Gastroesophageal sphincter (tissue), 4 donors: ENCODE data around the gene CEBPA. TPM values are rescaled to one million over a fixed set of nuclear protein-coding genes. Genes with fewer than 3 reads are reported as not detected.

Source experiments
- ATAC-seq: fragments of 150-250 bp; one replicate; pipeline ENCODE4 v1.9.1; 2016; ENCODE audit warnings: mild to moderate bottlenecking, moderate library complexity
- H3K27ac ChIP-seq, 4 donors: fragments of 200-600 bp; sonication (generic) in 3 of 4; 1 replicate in 3 of 4; 2 replicates in 1 of 4; pipeline ENCODE4 v1.5.1; 2016 to 2019
- H3K27me3 ChIP-seq: fragments of 200-600 bp; sonication (generic); one replicate; pipeline ENCODE4 v1.5.1; 2019
- H3K36me3 ChIP-seq, 2 donors: fragments of 200-600 bp; sonication (generic); one replicate each; pipeline ENCODE4 v1.5.1; 2019; ENCODE audit warnings: control low read depth in 1 of 2
- H3K4me1 ChIP-seq, 3 donors: fragments of 200-600 bp; sonication (generic); 1 replicate in 2 of 3; 2 replicates in 1 of 3; pipeline ENCODE4 v1.5.1; 2016 to 2019; ENCODE audit warnings: control low read depth in 2 of 3
- H3K4me3 ChIP-seq, 2 donors: fragments of 200-600 bp; sonication (generic); one replicate each; pipeline ENCODE4 v1.5.1; 2019; ENCODE audit warnings: mild to moderate bottlenecking in 1 of 2, moderate library complexity in 1 of 2
- H3K9me3 ChIP-seq, 3 donors: fragments of 200-600 bp; sonication (generic); one replicate each; pipeline ENCODE4 v1.5.1; 2017 to 2019; ENCODE audit warnings: control low read depth in 2 of 3
- EP300 ChIP-seq: sonication (generic); formaldehyde crosslinking; IDR thresholded peaks from one replicate; pipeline ENCODE4 v1.6.1; 2017; ENCODE audit warnings: antibody characterized with exemption, mild to moderate bottlenecking
- POLR2A ChIP-seq, 2 donors: fragments of 450-650 bp; IDR thresholded peaks; one replicate each; pipeline ENCODE4 v1.6.1; 2017; ENCODE audit warnings: antibody characterized with exemption in 2 of 2, mild to moderate bottlenecking in 2 of 2, moderate library complexity in 1 of 2
- POLR2AphosphoS5 ChIP-seq: sonication (generic); formaldehyde crosslinking; IDR thresholded peaks from one replicate; pipeline ENCODE4 v1.6.1; 2017; ENCODE audit warnings: antibody characterized with exemption
- WGBS, 2 donors: methylation state at CpG; one replicate each; pipeline ENCODE4 v1.1.5; 2018; ENCODE audit warnings: low coverage in 1 of 2; 5-methylcytosine and 5-hydroxymethylcytosine counted together
- total RNA-seq, 4 donors: library from RNA; depleted of rRNA; stranded (reverse); fragments of >200 nt; gene quantifications; one replicate each; pipeline ENCODE4 v1.1.0, GENCODE V29; 2016
- TF ChIP-seq, protein P1 (sequence below), 4 experiments: fragments of 200-600 bp in 2 of 4; fragments of 450-650 bp in 2 of 4; sonication (generic) in 1 of 4; IDR thresholded peaks; one replicate each; pipeline ENCODE4 v1.5.1; 2017 to 2019; ENCODE audit warnings: antibody characterized with exemption in 4 of 4, mild to moderate bottlenecking in 2 of 4, moderate library complexity in 2 of 4

Gene CEBPA
- total RNA-seq, 4 donors from 2014 or later = 7.0 to 11.3 (median 9.0) TPM

DNA sequence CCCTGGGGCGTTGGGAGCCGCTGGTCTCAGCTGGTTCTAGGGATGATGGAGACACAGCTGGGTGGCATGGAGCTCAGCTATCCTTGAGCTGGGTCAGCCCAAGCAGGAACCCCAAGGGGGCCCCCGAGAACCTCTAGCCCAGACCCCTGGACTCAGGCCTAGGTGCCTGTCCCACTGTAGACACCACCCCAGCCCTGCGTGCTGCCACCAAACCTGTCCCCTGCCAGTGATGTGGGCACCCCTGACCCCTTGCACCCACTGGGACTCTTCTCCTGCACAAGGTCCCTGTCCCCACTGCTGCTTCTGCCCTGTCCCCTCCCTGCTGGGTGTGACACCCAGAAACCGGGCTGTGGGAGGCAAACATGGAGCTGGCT is 26.8 kb downstream of the CEBPA start:
- Histone ChIP-seq H3K4me3 (no peak overlapping the region), H3K27ac (no peak overlapping the region), H3K9me3 (no peaks in the 10 kb centered on the region), H3K4me1 (peaks cover 0 to 16% (median 0%) of the 10 kb centered on the region in 3 donors), H3K27me3 (peaks cover 5% of the 10 kb centered on the region), H3K36me3 (no peaks in the 10 kb centered on the region)
- WGBS, 2 donors = no CpG with 5 or more reads among the region's 5 CpGs
- no peak for TF ChIP-seq POLR2AphosphoS5
- TF ChIP-seq, protein P1, sequence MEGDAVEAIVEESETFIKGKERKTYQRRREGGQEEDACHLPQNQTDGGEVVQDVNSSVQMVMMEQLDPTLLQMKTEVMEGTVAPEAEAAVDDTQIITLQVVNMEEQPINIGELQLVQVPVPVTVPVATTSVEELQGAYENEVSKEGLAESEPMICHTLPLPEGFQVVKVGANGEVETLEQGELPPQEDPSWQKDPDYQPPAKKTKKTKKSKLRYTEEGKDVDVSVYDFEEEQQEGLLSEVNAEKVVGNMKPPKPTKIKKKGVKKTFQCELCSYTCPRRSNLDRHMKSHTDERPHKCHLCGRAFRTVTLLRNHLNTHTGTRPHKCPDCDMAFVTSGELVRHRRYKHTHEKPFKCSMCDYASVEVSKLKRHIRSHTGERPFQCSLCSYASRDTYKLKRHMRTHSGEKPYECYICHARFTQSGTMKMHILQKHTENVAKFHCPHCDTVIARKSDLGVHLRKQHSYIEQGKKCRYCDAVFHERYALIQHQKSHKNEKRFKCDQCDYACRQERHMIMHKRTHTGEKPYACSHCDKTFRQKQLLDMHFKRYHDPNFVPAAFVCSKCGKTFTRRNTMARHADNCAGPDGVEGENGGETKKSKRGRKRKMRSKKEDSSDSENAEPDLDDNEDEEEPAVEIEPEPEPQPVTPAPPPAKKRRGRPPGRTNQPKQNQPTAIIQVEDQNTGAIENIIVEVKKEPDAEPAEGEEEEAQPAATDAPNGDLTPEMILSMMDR (IDR thresholded peaks at IDR 0.05) = no peak
- no peak for TF ChIP-seq POLR2A (IDR thresholded peaks at IDR 0.05)
- no peak for TF ChIP-seq EP300
- no peak for ATAC-seq

DNA sequence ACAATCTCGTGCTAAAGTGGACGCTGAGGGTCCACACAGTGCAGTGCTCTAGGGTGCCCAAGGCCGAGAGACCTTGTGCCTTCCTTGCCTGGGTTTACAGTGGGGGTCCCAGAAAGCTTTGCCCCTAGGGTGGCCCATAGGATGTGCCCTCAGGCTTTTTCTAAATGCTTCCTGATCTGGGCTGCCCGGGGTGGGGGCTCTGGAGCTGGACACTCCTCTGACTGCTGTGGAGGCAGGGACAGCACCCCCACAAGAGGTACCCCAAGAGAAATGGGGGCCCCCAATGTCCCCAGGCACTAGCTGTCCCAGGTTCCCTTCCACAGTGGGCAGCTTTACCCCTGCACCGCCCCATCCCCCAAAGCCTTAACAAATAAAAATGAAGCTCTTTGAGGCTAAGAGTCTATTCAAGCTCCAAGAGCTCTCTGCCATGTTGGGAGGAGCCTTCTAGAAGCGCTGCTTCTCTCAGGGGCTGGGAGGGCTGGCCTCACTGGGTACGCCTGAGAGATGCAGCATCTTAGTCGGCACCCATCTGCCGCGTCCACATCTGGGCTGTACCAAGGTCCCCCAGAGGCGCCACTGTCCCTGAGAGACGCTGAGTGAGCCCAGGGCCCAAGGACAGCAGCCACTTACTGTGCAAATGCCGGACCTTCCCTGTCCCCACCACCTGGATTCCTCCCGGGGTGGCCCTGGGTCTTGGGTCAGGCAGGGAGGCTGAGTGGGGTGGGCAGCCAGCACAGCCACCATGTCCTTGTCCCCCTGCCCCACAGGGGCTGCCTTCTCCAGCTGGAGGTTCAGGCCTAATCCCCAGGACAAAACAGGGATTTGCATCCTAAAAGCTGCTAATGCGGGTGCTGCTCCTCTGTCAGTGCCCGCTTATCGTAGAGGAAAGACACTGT is 27.4 kb downstream of the CEBPA start:
- Histone ChIP-seq H3K36me3 (no peaks in the 10 kb centered on the region), H3K4me1 (peaks cover 0 to 16% (median 0%) of the 10 kb centered on the region in 3 donors), H3K27ac (no peak overlapping the region), H3K4me3 (no peak overlapping the region), H3K9me3 (no peaks in the 10 kb centered on the region), H3K27me3 (peaks cover 5% of the 10 kb centered on the region)
- 100% methylated on average over 2 of the region's 17 CpGs for WGBS, 2 donors
- TF ChIP-seq, protein P1 (IDR thresholded peaks at IDR 0.05) = no peak
- no peak for TF ChIP-seq POLR2AphosphoS5
- no peak for TF ChIP-seq POLR2A (IDR thresholded peaks at IDR 0.05)
- TF ChIP-seq EP300 = no peak
- ATAC-seq = no peak

DNA sequence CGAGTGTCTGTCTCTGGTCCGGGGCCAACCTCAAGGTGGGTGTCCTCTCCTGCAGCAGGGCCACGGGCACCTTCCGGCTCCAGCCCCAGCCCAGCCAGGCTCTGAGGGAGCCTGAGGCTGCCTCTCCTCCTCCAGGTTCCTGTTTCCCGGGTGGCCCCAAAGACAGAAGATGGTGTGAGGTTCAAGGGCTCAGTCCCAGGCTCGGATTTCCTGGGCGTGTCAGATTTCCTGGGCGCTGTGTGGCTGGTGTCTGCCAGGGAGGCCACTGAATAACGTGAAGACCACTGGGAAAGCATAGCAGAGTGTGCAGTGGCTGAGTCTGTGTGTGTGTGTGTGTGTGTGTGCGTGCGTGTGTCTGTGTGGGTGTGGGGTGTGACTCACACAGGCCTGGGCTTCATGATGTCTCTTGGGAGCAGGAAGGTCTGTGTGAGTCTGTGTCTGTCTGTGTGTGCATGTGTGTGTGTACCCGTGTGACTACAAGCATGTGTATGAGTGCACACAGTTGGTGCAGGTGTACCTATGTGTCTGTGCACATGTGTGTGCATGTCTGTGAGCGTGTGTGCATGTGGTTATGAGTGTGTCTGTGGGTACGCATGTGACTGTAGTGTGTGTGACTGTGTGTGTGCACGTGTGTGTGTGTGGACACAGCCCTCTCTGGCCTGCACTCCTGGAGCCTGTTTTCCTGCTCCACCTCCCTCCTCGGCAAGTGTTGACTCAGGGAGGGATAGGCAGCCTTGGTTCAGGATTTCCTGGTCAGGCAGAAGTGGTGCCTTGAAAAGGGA is 28.3 kb downstream of the CEBPA start:
- Histone ChIP-seq H3K4me3 (no peak overlapping the region), H3K27me3 (peaks cover 10% of the 10 kb centered on the region), H3K9me3 (no peaks in the 10 kb centered on the region), H3K4me1 (peaks cover 0 to 16% (median 0%) of the 10 kb centered on the region in 3 donors), H3K36me3 (no peaks in the 10 kb centered on the region), H3K27ac (no peak overlapping the region)
- no peak for TF ChIP-seq EP300
- no peak for TF ChIP-seq POLR2A (IDR thresholded peaks at IDR 0.05)
- TF ChIP-seq, protein P1 (IDR thresholded peaks at IDR 0.05) = no peak
- TF ChIP-seq POLR2AphosphoS5 = no peak
- WGBS, 2 donors = 56% methylated on average over 6 of the region's 16 CpGs; no CpG with 5 or more reads in 1 of the 2 donors
- peak; percentile 56 for ATAC-seq

DNA sequence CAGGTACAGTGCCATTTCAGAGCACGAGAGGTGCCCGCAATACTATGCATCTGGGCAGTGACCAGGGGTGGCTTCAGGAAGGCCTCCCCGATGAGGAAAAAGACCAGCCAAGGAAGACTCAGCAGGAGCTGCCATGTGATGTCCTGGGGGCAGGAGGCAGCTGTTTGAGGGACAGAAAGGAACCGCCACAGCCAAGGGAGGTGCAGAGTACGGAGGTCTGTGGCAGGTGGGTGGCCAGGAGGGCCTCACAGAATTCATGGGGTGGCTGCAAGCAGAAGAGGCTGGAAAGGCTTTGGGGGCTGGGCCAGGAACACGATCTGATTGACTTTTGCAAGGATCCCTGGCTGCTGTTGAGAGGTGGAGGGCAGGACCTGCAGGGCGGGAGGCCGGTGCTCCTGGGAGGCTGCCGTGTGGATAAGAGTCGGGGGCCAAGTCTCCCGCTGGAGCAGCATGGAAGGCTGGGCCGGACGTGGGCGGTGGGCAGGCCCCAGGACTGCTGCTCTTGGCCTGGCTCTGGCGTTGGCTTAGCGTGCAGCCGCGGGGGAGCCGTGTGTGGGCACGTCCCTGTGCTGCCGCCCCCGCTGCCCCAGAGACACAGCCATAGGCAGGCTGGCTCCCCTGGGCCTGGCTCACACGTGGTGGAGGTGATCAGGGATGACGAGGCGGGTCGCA is 29.1 kb downstream of the CEBPA start:
- Histone ChIP-seq H3K27ac (no peak overlapping the region), H3K36me3 (no peaks in the 10 kb centered on the region), H3K27me3 (peaks cover 19% of the 10 kb centered on the region), H3K4me3 (no peak overlapping the region), H3K9me3 (no peaks in the 10 kb centered on the region), H3K4me1 (peaks cover 0 to 16% (median 0%) of the 10 kb centered on the region in 3 donors)
- TF ChIP-seq, protein P1 (IDR thresholded peaks at IDR 0.05) = no peak
- TF ChIP-seq POLR2AphosphoS5 (no peak), EP300 (no peak), POLR2A (IDR thresholded peaks at IDR 0.05) (no peak)
- WGBS, 2 donors = 0 to 81% methylated on average over 1 to 3 of the region's 26 CpGs
- ATAC-seq = no peak
